H1 (cell line): ENCODE measurements around the gene SUPT20H. TPM values are rescaled to one million over a fixed set of nuclear protein-coding genes. Genes with fewer than 3 reads are reported as not detected.

ENCODE experiments used
- CTCF ChIA-PET: fragments of 300-600 bp; sonication (Branson Sonifier 250); formaldehyde crosslinking; loops from one replicate; lab custom pipeline; 2021; ENCODE audit not compliant: partially characterized antibody; lab: Charles Lee
- POLR2A ChIA-PET: fragments of 300-600 bp; sonication (Branson Sonifier 250); formaldehyde crosslinking; loops from one replicate; lab custom pipeline; 2021; ENCODE audit warnings: inconsistent platforms; ENCODE audit not compliant: partially characterized antibody; lab: Charles Lee
- DNase-seq, 2 experiments: peaks; one replicate each; pipeline versions ENCODE4 v3.0.0 to v3.0.0-alpha.2; 2010 to 2022; ENCODE audit warnings: low spot score in 2 of 2, low read depth in 1 of 2, mixed read lengths in 1 of 2
- FAIRE-seq: peaks from 2 replicates; lab custom pipeline; 2011; peaks lifted over from hg19 to GRCh38; lab: Jason Lieb, UNC
- H2AFZ ChIP-seq: 2 replicates; pipeline ENCODE4 v1.8.1; 2012; ENCODE audit warnings: low read length, inconsistent platforms
- H2AK5ac ChIP-seq: 2 replicates; pipeline ENCODE4 v1.6.1; 2013; ENCODE audit warnings: low read depth, low read length
- H2BK120ac ChIP-seq: replicated peaks from 2 replicates; pipeline ENCODE3; 2013; ENCODE audit warnings: low read depth, low read length, inconsistent platforms
- H2BK12ac ChIP-seq: 2 replicates; pipeline ENCODE4 v1.6.1; 2013; ENCODE audit warnings: low read depth, low read length
- H2BK15ac ChIP-seq: 2 replicates; pipeline ENCODE4 v1.6.1; 2013; ENCODE audit warnings: low read length
- H2BK20ac ChIP-seq: 2 replicates; pipeline ENCODE4 v1.6.1; 2013; ENCODE audit warnings: low read length
- H2BK5ac ChIP-seq: 2 replicates; pipeline ENCODE4 v1.6.1; 2013; ENCODE audit warnings: low read depth, low read length
- H3K14ac ChIP-seq: 2 replicates; pipeline ENCODE4 v1.6.1; 2013; ENCODE audit warnings: inconsistent platforms; ENCODE audit not compliant: insufficient read length
- H3K18ac ChIP-seq: 2 replicates; pipeline ENCODE4 v1.6.1; 2013; ENCODE audit warnings: low read length; ENCODE audit errors: extremely low read depth
- H3K23ac ChIP-seq: 2 replicates; pipeline ENCODE4 v1.6.1; 2013; ENCODE audit warnings: inconsistent platforms; ENCODE audit not compliant: insufficient read length
- H3K23me2 ChIP-seq: 2 replicates; pipeline ENCODE4 v1.6.1; 2013; ENCODE audit warnings: low read depth, low read length
- H3K27ac ChIP-seq: 2 replicates; pipeline ENCODE4 v1.6.1; 2011; ENCODE audit warnings: low read depth, low read length, inconsistent platforms
- H3K27me3 ChIP-seq, 4 experiments: replicated peaks in 1 of 4; 1 replicate in 1 of 4; 2 replicates in 3 of 4; pipeline versions ENCODE4 v1.6.1 to v1.8.1; 2011 to 2013; ENCODE audit warnings: low read length in 3 of 4, mild to moderate bottlenecking in 3 of 4, inconsistent platforms in 2 of 4, mixed read lengths in 2 of 4, moderate library complexity in 1 of 4; ENCODE audit not compliant: control insufficient read depth in 3 of 4, insufficient read depth in 3 of 4; ENCODE audit errors: extremely low read depth in 1 of 4
- H3K36me3 ChIP-seq, 4 experiments: 2 replicates each; pipeline versions ENCODE4 v1.6.1 to v1.8.1; 2011 to 2013; ENCODE audit warnings: mild to moderate bottlenecking in 4 of 4, low read length in 3 of 4, moderate library complexity in 2 of 4, control low read depth in 1 of 4, inconsistent platforms in 1 of 4; ENCODE audit not compliant: insufficient read depth in 4 of 4, control insufficient read depth in 2 of 4
- H3K4ac ChIP-seq: replicated peaks from 2 replicates; pipeline ENCODE3; 2013; ENCODE audit warnings: low read length, low read depth, mixed read lengths, inconsistent platforms; ENCODE audit not compliant: insufficient read length
- H3K4me1 ChIP-seq, 4 experiments: replicated peaks in 1 of 4; 1 replicate in 1 of 4; 2 replicates in 3 of 4; pipeline versions ENCODE4 v1.6.1 to v1.8.1; 2011 to 2013; ENCODE audit warnings: low read length in 3 of 4, inconsistent platforms in 2 of 4, mixed read lengths in 1 of 4; ENCODE audit not compliant: insufficient read depth in 4 of 4, control insufficient read depth in 3 of 4
- H3K4me2 ChIP-seq, 2 experiments: 2 replicates each; pipeline versions ENCODE4 v1.6.1 to v1.8.1; 2011 to 2013; ENCODE audit warnings: low read depth in 2 of 2, low read length in 2 of 2, control low read depth in 1 of 2, inconsistent platforms in 1 of 2, mild to moderate bottlenecking in 1 of 2; ENCODE audit not compliant: insufficient read depth in 1 of 2
- H3K4me3 ChIP-seq, 4 experiments: fragments of 200-600, 300-600 bp in 1 of 4; sonication (generic), shearing (Covaris generic), sonication (Bioruptor Twin) in 1 of 4; 2 replicates each; pipeline versions ENCODE4 v1.5.1 to v1.8.1; 2011 to 2016; ENCODE audit warnings: low read length in 4 of 4, low read depth in 3 of 4, control low read depth in 2 of 4, inconsistent platforms in 2 of 4, mild to moderate bottlenecking in 2 of 4, mixed read lengths in 1 of 4, moderate library complexity in 1 of 4; ENCODE audit not compliant: insufficient read depth in 2 of 4; ENCODE audit errors: extremely low read depth in 1 of 4
- H3K56ac ChIP-seq: replicated peaks from 2 replicates; pipeline ENCODE3; 2013; ENCODE audit warnings: low read depth, mild to moderate bottlenecking, mixed read lengths, low read length, inconsistent platforms; ENCODE audit not compliant: insufficient read length
- H3K79me1 ChIP-seq: 2 replicates; pipeline ENCODE4 v1.6.1; 2013; ENCODE audit warnings: low read depth, low read length, control low read depth
- H3K79me2 ChIP-seq, 2 experiments: 2 replicates each; pipeline versions ENCODE4 v1.6.1 to v1.8.1; 2012 to 2013; ENCODE audit warnings: low read length in 2 of 2, mild to moderate bottlenecking in 2 of 2, inconsistent platforms in 1 of 2; ENCODE audit not compliant: insufficient read depth in 2 of 2, control insufficient read depth in 1 of 2
- H3K9ac ChIP-seq, 4 experiments: replicated peaks in 1 of 4; 1 replicate in 1 of 4; 2 replicates in 3 of 4; pipeline versions ENCODE4 v1.6.1 to v1.8.1; 2011 to 2013; ENCODE audit warnings: low read depth in 3 of 4, low read length in 3 of 4, control low read depth in 2 of 4, mild to moderate bottlenecking in 2 of 4, moderate library complexity in 2 of 4, inconsistent platforms in 1 of 4; ENCODE audit errors: extremely low read depth in 1 of 4
- H3K9me3 ChIP-seq, 2 experiments: 2 replicates each; pipeline versions ENCODE4 v1.6.1 to v1.8.1; 2012 to 2013; ENCODE audit warnings: mild to moderate bottlenecking in 2 of 2, moderate library complexity in 2 of 2, control low read depth in 1 of 2, inconsistent platforms in 1 of 2, low read depth in 1 of 2, low read length in 1 of 2, mixed read lengths in 1 of 2; ENCODE audit not compliant: insufficient read depth in 2 of 2
- H4K20me1 ChIP-seq, 2 experiments: replicated peaks in 1 of 2; 2 replicates each; pipeline versions ENCODE3 to v1.8.1; 2011 to 2013; ENCODE audit warnings: inconsistent platforms in 2 of 2, low read length in 2 of 2, mild to moderate bottlenecking in 1 of 2; ENCODE audit not compliant: insufficient read depth in 2 of 2, control insufficient read depth in 1 of 2
- H4K5ac ChIP-seq: 2 replicates; pipeline ENCODE4 v1.6.1; 2013; ENCODE audit warnings: low read length, low read depth, mixed read lengths, inconsistent platforms; ENCODE audit not compliant: insufficient read length
- H4K8ac ChIP-seq: 2 replicates; pipeline ENCODE4 v1.8.0; 2013; ENCODE audit warnings: mild to moderate bottlenecking, moderate library complexity, low read length, inconsistent platforms; ENCODE audit not compliant: insufficient read depth; ENCODE audit errors: extremely low read depth
- H4K91ac ChIP-seq: replicated peaks from 2 replicates; pipeline ENCODE3; 2013; ENCODE audit warnings: low read length, mixed read lengths, inconsistent platforms; ENCODE audit not compliant: insufficient read length
- CHD2 ChIP-seq: IDR thresholded peaks from 2 replicates; pipeline ENCODE4 v1.6.1; 2012; ENCODE audit warnings: low read length, improper control_type of control experiment
- POU5F1 ChIP-seq: IDR thresholded peaks from 2 replicates; pipeline ENCODE4 v1.6.1; 2011; ENCODE audit warnings: low read depth, mild to moderate bottlenecking, low read length, moderate library complexity
- WGBS, 2 experiments: shearing (Covaris generic) in 1 of 2; methylation state at CpG; one replicate each; pipeline versions ENCODE4 v1.1.6 to v1.1.7; 2013 to 2015; ENCODE audit warnings: low lambda C conversion rate in 2 of 2, mixed read lengths in 2 of 2, inconsistent platforms in 1 of 2, low coverage in 1 of 2, missing lambda C conversion rate in 1 of 2; ENCODE audit not compliant: insufficient replicate concordance in 2 of 2, insufficient coverage in 1 of 2, insufficient read length in 1 of 2; ENCODE audit errors: extremely low coverage in 1 of 2, missing lambda C conversion rate in 1 of 2; 5-methylcytosine and 5-hydroxymethylcytosine counted together
- polyA plus RNA-seq, 7 experiments: library from polyadenylated mRNA; depleted of rRNA in 3 of 7; stranded (reverse) in 5 of 7; unstranded in 2 of 7; fragments of >200 nt in 5 of 7; fragments of 200-250 nt in 2 of 7; gene quantifications; 1 replicate in 5 of 7; 2 replicates in 1 of 7; 4 replicates in 1 of 7; pipeline versions ENCODE4 v1.2.1 to v1.2.3, GENCODE V29; 2011 to 2013; ENCODE audit warnings: missing spikeins in 2 of 7, mixed read lengths in 2 of 7
- total RNA-seq: library from RNA; stranded (reverse); fragmentation: NEBNext Ultra II Directional; extraction: Animal tissue kit (Norgen Biotek cat#: 25700); gene quantifications from 2 replicates; pipeline ENCODE4 v1.2.1, GENCODE V29; 2021
- TF ChIP-seq, protein P1 (sequence below), 3 experiments: IDR thresholded peaks; 1 replicate in 2 of 3; 2 replicates in 1 of 3; pipeline versions ENCODE4 v1.5.1 to v1.6.1; 2011; ENCODE audit warnings: low read length in 3 of 3, mild to moderate bottlenecking in 3 of 3, inconsistent platforms in 2 of 3, low read depth in 1 of 3, moderate library complexity in 1 of 3; ENCODE audit not compliant: insufficient read depth in 1 of 3; ENCODE audit errors: control extremely low read depth in 1 of 3

SUPT20H gene
- total and polyA plus RNA-seq, 2 of the 8 experiments (the other 6 are each of a cell fraction or from before 2014, with no cell fraction given): 69.2 to 75.1 TPM

DNA sequence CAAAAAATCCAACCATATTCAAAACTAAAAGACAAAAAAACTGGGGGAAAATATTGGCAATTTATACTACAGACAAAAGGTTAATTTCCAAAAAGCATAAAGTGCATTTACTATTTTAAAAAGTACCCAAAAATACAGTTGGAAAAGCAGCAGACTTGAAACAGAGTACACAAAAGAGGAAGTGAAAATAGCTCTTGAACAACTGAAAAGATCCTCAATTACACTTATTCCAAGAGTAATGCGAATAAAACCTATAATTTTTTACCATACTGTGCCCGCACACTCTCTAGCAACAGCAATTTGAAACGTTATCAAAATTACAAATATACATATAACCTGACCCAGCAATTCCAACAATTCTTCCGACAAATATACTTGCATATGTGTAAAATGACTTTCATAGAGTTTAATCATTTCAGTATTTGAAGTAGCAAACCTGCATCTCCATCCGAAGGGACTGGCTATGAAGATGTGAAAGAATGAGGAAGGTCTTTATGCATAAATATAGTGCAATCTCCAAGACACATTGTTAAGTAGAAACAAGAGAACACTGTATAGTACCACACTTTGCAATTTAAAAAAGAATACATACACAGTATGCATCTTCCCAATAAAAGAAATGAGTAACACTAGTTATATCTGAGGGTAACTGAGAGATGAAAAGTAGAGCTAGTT lies 85.7 kb downstream of the SUPT20H start:
- Histone ChIP-seq H3K56ac (no peak overlapping the region), H3K79me1 (no peaks in the 10 kb centered on the region; the same call in 1 of the 2 replicates), H3K36me3 (peaks cover 0 to 46% (median 9%) of the 10 kb centered on the region in 4 experiments; a peak in 5 of 8 replicates), H3K23ac (no peak overlapping the region), H3K27me3 (no peaks in the 10 kb centered on the region), H4K20me1 (no peaks in the 10 kb centered on the region), H3K4me3 (no peak overlapping the region), H2BK20ac (no peak overlapping the region), H3K23me2 (no peaks in the 10 kb centered on the region), H2BK5ac (no peak overlapping the region), H3K4me1 (no peaks in the 10 kb centered on the region), H2BK120ac (no peak overlapping the region), H2AK5ac (no peak overlapping the region), H4K5ac (no peak overlapping the region), H2BK12ac (no peak overlapping the region), H3K4ac (no peak overlapping the region), H2AFZ (no peak overlapping the region), H3K4me2 (no peak overlapping the region), H3K27ac (no peak overlapping the region), H2BK15ac (no peak overlapping the region), H3K79me2 (no peaks in the 10 kb centered on the region), H3K18ac (no peak overlapping the region), H4K91ac (no peak overlapping the region), H3K9ac (no peak overlapping the region), H3K14ac (no peak overlapping the region), H4K8ac (no peak overlapping the region)
- CTCF ChIA-PET: interaction anchor here (0.6 to 1.5 kb wide), 3 partner anchors 115 to 553 kb away, joined by 3 to 10 read pairs (median 3); no protein-coding TSS in a partner anchor
- WGBS, 2 experiments: 89 to 100% methylated on average over 2 to 5 of the region's 5 CpGs
- FAIRE-seq (no peak), DNase-seq (no peak)
- POLR2A ChIA-PET: no interaction called here
- TF ChIP-seq POU5F1: no peak
- TF ChIP-seq, protein P1, sequence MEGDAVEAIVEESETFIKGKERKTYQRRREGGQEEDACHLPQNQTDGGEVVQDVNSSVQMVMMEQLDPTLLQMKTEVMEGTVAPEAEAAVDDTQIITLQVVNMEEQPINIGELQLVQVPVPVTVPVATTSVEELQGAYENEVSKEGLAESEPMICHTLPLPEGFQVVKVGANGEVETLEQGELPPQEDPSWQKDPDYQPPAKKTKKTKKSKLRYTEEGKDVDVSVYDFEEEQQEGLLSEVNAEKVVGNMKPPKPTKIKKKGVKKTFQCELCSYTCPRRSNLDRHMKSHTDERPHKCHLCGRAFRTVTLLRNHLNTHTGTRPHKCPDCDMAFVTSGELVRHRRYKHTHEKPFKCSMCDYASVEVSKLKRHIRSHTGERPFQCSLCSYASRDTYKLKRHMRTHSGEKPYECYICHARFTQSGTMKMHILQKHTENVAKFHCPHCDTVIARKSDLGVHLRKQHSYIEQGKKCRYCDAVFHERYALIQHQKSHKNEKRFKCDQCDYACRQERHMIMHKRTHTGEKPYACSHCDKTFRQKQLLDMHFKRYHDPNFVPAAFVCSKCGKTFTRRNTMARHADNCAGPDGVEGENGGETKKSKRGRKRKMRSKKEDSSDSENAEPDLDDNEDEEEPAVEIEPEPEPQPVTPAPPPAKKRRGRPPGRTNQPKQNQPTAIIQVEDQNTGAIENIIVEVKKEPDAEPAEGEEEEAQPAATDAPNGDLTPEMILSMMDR (IDR thresholded peaks at IDR 0.05; ENCODE audit: control extremely low read depth in 1 of 3, insufficient read depth in 1 of 3, low read depth in 1 of 3, low read length in 3 of 3): no peak
- TF ChIP-seq CHD2: no peak
- TF ChIP-seq, all 59 proteins: peak for 0
- peaks cover 3 to 4% of the 10 kb centered on the region in 2 experiments; a peak in 2 of 4 replicates for H3K9me3 ChIP-seq
